Kidney (tissue), 14 donors: ENCODE data around the gene CASP10. TPM values are rescaled to one million over a fixed set of nuclear protein-coding genes. Genes with fewer than 3 reads are reported as not detected.

Experiments used
- DNase-seq, 5 donors: peaks; one replicate each; pipeline ENCODE4 v3.0.0-alpha.2; 2013 to 2020
- FAIRE-seq: peaks from 2 replicates; lab custom pipeline; 2012; peaks lifted over from hg19 to GRCh38; lab: Jason Lieb, UNC
- H3K27ac ChIP-seq, 2 donors: one replicate each; pipeline ENCODE4 v1.7.0; 2013; ENCODE audit warnings: low read depth in 2 of 2, low read length in 2 of 2, inconsistent platforms in 1 of 2
- H3K27me3 ChIP-seq: one replicate; pipeline ENCODE4 v1.7.1; 2013; ENCODE audit warnings: low read length, inconsistent platforms; ENCODE audit not compliant: control insufficient read depth, insufficient read depth
- H3K36me3 ChIP-seq, 3 donors: one replicate each; pipeline versions ENCODE4 v1.7.0 to v1.7.1; 2013; ENCODE audit warnings: low read length in 3 of 3, control low read depth in 1 of 3, inconsistent platforms in 1 of 3; ENCODE audit not compliant: insufficient read depth in 3 of 3, control insufficient read depth in 2 of 3
- H3K4me1 ChIP-seq, 3 donors: one replicate each; pipeline versions ENCODE4 v1.7.0 to v1.7.1; 2013; ENCODE audit warnings: low read length in 3 of 3, inconsistent platforms in 1 of 3, low read depth in 1 of 3; ENCODE audit not compliant: control insufficient read depth in 2 of 3, insufficient read depth in 2 of 3
- H3K4me3 ChIP-seq, 3 donors: one replicate each; pipeline versions ENCODE4 v1.7.0 to v1.8.1; 2013; ENCODE audit warnings: low read length in 3 of 3, control low read depth in 1 of 3, inconsistent platforms in 1 of 3
- H3K9ac ChIP-seq, 3 donors: one replicate each; pipeline versions ENCODE4 v1.7.0 to v1.7.1; 2013; ENCODE audit warnings: low read length in 3 of 3, control low read depth in 1 of 3, inconsistent platforms in 1 of 3
- H3K9me3 ChIP-seq, 3 donors: one replicate each; pipeline versions ENCODE4 v1.7.0 to v1.7.1; 2013; ENCODE audit warnings: low read length in 3 of 3, control low read depth in 1 of 3, inconsistent platforms in 1 of 3; ENCODE audit not compliant: control insufficient read depth in 2 of 3, insufficient read depth in 1 of 3
- intact Hi-C: fragments of 100-400 bp; cut with DNase I; formaldehyde crosslinking; loops from one replicate; pipeline ENCODE4 v1.11.1; 2022
- polyA plus RNA-seq: library from polyadenylated mRNA; stranded (reverse); fragments of 350-450 nt; fragmentation: Illumina TruSeq; extraction: RNeasy Lipid Tissue Mini Kit (QIAGEN cat#74804); gene quantifications from one replicate; pipeline ENCODE4 v1.2.3, GENCODE V29; 2014; ENCODE audit warnings: low read depth, low replicate concordance; ENCODE audit not compliant: insufficient read depth
- total RNA-seq: library from RNA; stranded (reverse); fragmentation: NEBNext Ultra II Directional; extraction: Animal tissue kit (Norgen Biotek cat#: 25700); gene quantifications from one replicate; pipeline ENCODE4 v1.2.1, GENCODE V29; 2021
- TF ChIP-seq, protein P1 (sequence below): IDR thresholded peaks from 3 replicates; pipeline ENCODE4 v1.5.1; 2012; ENCODE audit warnings: mild to moderate bottlenecking, moderate library complexity, borderline replicate concordance; ENCODE audit not compliant: insufficient read depth; ENCODE audit errors: extremely low read depth
- donor health status: control.
- donor health status: control.
- donor health status: control.
- donor health status: control.
- donor health status: control.
- donor health status: DM: yes; HTN: yes; CAD: no.
- donor health status: Normal renal cell carcinoma (clear cell type).

CASP10 gene
- total and polyA plus RNA-seq, 2 donors from 2014 or later, result 4.5 to 24.6 TPM

DNA sequence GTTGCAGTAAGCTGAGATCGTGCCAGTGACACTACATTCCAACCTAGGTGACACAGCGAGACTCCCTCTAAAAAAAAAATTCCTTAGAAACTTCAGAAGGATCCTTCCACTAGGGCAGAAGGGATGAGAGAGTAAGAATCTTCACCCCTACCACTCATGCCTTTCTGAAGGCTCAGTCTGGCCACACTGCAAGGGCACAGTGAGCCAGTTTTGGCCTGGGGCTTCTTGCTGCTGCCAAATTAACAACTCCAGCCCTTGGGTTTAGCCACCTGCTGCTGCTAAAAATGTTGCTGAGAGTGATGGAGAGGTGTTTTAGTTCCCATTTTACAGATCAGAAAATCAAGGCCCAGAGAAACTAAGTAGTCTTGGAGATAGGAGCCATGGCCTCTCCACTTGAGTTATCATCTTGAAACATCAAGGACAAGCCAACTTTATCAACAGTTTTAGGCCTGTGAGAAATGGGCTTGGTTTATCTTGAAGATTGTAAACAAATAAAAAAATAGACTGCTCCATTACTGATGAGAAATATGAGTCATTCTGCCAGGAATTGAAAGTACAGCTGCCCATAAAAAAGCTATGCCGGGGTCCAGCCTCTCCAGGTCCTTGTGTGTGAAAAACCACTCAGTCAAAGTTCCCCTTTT, 45.5 kb downstream of the CASP10 start:
- intact Hi-C loops, result no loop called here
- H3K9me3 ChIP-seq, result no peaks in the 10 kb centered on the region
- H3K27me3 ChIP-seq, result no peaks in the 10 kb centered on the region
- DNase-seq (no peak), FAIRE-seq (no peak)
- H3K36me3 ChIP-seq, result no peaks in the 10 kb centered on the region
- no peak overlapping the region for H3K9ac ChIP-seq
- peaks cover 0 to 7% (median 3%) of the 10 kb centered on the region in 3 donors for H3K4me1 ChIP-seq
- H3K27ac ChIP-seq, result no peak overlapping the region
- H3K4me3 ChIP-seq, result no peak overlapping the region
- TF ChIP-seq, protein P1, sequence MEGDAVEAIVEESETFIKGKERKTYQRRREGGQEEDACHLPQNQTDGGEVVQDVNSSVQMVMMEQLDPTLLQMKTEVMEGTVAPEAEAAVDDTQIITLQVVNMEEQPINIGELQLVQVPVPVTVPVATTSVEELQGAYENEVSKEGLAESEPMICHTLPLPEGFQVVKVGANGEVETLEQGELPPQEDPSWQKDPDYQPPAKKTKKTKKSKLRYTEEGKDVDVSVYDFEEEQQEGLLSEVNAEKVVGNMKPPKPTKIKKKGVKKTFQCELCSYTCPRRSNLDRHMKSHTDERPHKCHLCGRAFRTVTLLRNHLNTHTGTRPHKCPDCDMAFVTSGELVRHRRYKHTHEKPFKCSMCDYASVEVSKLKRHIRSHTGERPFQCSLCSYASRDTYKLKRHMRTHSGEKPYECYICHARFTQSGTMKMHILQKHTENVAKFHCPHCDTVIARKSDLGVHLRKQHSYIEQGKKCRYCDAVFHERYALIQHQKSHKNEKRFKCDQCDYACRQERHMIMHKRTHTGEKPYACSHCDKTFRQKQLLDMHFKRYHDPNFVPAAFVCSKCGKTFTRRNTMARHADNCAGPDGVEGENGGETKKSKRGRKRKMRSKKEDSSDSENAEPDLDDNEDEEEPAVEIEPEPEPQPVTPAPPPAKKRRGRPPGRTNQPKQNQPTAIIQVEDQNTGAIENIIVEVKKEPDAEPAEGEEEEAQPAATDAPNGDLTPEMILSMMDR, result no peak

DNA sequence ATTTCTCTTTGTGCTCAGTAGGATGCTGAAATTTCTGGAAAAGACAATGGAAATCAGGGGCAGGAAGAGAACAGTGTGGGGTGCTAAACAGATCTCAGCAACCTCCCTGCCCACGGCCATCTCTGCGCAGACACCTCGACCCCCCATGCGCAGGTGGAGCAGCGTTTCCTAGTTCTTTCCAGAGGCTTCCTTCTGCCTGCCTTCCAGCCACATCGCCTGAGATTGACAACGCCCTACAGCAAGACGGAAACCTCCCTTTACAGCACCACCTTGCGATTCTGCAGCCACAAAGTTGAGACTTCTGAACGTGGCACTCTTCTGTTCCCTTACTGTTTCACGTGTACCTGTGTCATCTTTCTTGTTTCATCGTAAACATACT, 46.0 kb downstream of the CASP10 start:
- H3K9me3 ChIP-seq, result no peaks in the 10 kb centered on the region
- TF ChIP-seq, protein P1, result no peak
- H3K27me3 ChIP-seq, result no peaks in the 10 kb centered on the region
- no peak overlapping the region for H3K27ac ChIP-seq
- H3K4me3 ChIP-seq, result no peak overlapping the region
- no peaks in the 10 kb centered on the region for H3K36me3 ChIP-seq
- H3K4me1 ChIP-seq, result peaks cover 0 to 7% (median 3%) of the 10 kb centered on the region in 3 donors
- intact Hi-C loops, result no loop called here
- no peak overlapping the region for H3K9ac ChIP-seq
- FAIRE-seq (no peak), DNase-seq (no peak)

DNA sequence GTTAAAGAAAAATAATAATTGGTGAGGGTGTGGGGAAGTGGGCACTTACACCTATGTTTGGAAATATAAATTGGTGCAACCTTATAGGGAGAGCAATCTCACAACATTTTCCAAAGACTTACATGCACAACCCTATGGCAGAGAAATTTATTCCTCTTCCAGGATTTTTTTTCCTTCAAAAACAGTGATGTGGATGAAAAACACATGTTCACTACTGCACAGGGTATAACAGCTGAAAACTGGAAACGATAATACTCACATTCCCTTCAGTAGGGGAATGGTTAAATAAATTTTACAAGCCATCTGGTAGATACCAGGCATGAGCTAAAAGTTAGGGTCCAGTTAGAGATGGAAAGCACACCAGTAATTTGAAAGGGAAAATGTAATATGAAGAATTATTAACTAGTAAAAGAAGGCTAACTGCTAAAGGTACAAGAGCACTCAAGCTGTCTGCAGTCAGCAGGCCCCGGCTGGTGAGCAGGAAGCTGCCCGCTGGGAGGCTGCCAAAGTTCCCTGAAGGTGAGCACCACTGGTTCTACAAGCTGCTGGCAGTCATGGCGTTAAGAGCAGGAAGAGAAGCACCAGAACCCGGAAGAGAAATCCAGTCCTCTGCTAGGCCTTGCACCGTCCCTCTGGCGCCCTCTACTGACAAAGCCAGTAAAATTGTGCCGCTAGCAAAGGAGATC, 49.0 kb downstream of the CASP10 start:
- Histone ChIP-seq H3K36me3 (no peaks in the 10 kb centered on the region), H3K4me1 (peaks cover 3 to 8% (median 7%) of the 10 kb centered on the region in 3 donors), H3K4me3 (peak overlapping the region in 2 of 3 donors; percentile 10 to 42), H3K27ac (peak overlapping the region in 1 of 2 donors; percentile 38), H3K9ac (no peak overlapping the region), H3K9me3 (no peaks in the 10 kb centered on the region), H3K27me3 (no peaks in the 10 kb centered on the region)
- peak; percentile 88 to 96 (median 91) for DNase-seq
- TF ChIP-seq, protein P1, result peak; percentile 95
- intact Hi-C loops, result no loop called here
- peak; percentile 21 for FAIRE-seq
